ENCODE data around the gene ST14.
"Not testable (repeated sequence)": the region's sequence is repeated elsewhere in the genome, so short reads cannot be mapped to it uniquely, and the experiment has no call there.

ST14 gene

GRCh38 chr11:130190371-130190881 lies 30.8 kb downstream of the ST14 start:
- no peak for DNase-seq

GRCh38 chr11:130191896-130192295 lies 32.3 kb downstream of the ST14 start:
- no peak for DNase-seq

DNA sequence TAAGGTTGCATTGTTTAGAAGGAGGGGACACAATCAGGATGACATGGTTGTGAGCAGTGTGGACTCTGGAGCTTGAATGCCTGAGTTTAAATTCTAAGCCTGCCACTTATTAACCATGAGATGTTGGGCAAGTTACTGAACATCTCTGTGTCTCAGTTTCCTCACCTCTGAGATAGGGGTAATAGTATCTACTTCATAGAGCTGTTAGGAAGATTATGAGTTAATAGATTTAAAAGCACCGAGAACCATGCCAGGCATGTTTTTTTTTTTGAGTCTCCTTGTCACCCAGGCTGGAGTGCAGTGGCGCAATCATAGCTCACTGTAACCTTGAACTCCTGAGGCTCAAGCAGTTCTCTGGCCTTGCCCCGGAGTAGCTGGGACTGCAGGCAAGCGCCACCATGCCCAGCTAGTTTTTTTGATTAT lies 33.3 kb downstream of the ST14 start:
- no peak for DNase-seq

DNA sequence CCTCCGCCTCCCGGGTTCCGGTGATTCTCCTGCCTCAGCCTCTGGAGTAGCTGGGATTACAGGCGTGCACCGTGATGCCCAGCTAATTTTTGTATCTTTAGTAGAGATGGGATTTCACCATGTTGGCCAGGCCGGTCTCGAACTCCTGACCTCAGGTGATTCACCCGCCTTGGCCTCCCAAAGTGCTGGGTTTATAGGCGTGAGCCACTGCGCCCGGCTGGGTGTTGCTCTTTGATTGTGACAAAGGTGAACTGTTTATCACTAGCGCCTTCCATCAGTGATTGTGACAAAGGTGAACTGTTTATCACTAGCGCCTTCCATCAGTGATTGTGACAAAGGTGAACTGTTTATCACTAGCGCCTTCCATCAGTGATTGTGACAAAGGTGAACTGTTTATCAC lies 34.0 kb downstream of the ST14 start:
- DNase-seq = not testable (repeated sequence)

GRCh38 chr11:130194241-130195023 lies 34.9 kb downstream of the ST14 start:
- no peak for DNase-seq

DNA sequence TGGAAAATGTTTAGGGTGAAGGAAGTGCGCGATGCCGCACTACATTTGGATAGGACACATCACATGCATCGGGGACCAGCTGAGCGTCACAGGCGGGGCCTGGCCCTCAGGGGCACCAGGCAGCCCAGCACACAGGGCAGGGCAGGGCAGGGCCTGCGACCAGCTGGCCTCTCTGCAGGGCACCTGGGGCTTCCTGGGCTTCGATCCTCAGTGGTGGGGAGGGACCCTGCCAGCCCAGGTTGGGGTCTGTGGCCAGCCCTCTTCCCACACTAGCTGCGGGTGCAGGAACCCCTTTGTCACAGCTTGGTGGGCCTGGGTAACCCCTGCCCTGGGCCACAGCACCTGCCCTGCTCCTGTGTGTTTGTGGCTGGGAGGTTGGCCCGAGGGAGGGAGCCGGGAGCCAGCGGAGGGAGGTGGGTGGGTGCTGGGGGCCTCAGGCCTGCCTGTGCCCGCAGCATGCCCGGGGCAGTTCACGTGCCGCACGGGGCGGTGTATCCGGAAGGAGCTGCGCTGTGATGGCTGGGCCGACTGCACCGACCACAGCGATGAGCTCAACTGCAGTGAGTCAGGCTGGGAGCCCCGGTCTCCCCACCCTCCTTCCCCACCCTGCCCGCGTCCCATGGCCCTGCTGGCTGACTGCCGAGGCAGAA lies 37.9 kb downstream of the ST14 start:
- no peak for DNase-seq

DNA sequence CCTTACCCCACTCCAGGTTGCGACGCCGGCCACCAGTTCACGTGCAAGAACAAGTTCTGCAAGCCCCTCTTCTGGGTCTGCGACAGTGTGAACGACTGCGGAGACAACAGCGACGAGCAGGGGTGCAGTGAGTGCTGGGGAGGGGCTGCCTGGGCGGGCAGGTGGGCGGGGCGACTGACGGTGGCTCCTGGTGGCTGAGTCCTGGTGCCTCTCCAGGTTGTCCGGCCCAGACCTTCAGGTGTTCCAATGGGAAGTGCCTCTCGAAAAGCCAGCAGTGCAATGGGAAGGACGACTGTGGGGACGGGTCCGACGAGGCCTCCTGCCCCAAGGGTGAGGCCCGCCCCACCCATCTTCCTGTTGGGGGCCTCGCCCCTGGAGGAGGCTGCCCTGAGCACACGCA lies 38.7 kb downstream of the ST14 start:
- no peak for DNase-seq

- no peak for DNase-seq
Observed at GRCh38 chr11:130198964-130199363, 39.4 kb downstream of the ST14 start.

DNA sequence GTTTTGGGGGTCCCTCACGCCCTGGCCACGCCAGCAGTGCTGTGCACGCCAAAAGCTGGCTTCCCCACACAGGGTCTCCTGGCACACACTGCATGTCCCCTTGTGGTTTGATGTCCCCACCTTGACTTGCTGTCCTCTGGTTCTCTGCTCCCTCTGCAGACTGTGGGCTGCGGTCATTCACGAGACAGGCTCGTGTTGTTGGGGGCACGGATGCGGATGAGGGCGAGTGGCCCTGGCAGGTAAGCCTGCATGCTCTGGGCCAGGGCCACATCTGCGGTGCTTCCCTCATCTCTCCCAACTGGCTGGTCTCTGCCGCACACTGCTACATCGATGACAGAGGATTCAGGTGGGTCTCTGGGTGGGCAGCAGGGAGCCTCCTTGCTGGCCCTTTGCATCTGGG lies 40.2 kb downstream of the ST14 start:
- DNase-seq = no peak

- DNase-seq = no peak
Observed at GRCh38 chr11:130201026-130201425, 41.4 kb downstream of the ST14 start.

GRCh38 chr11:130202009-130202817 lies 42.6 kb downstream of the ST14 start:
- no peak for DNase-seq

DNA sequence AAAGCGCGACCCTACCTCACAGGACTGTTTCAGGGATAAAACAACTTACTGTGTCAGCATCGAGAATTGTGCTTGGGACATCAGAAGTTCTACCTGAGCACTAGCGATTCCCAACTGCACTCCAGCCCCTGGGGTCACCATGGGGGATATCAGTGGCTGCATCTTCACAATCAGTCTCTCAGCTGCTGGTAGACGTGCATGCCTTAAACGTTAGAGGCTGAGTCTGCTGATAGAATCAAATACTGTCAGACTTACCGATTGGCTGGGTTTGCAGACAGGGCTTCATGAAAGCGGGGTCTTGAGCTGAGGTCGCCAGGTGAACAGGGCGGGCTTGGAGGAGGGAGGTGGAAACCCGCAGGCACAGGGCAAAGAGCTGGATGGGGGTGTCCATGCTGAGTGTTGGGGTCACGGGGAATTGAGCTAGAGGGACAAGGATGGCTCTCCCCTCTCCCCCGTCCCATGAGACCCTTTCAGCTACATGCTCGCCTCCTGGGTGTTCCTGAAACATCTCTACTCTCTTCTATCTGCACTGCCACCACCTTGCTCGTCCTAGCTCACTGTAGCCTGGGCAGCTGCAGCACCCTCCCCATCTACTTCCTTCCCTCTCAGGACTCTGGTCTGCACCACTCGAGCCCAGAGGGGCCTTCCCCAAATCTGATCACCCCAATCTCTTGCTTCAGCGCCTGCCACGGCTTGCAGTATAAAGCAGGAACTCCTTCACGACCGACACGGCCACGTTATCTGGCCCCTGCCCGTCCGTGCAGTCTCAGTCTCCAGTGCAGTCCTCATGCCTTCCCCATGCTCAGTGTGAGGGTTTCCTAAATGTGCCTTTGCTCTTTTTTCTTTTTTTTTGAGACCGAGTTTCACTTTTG lies 43.5 kb downstream of the ST14 start:
- no peak for DNase-seq

DNA sequence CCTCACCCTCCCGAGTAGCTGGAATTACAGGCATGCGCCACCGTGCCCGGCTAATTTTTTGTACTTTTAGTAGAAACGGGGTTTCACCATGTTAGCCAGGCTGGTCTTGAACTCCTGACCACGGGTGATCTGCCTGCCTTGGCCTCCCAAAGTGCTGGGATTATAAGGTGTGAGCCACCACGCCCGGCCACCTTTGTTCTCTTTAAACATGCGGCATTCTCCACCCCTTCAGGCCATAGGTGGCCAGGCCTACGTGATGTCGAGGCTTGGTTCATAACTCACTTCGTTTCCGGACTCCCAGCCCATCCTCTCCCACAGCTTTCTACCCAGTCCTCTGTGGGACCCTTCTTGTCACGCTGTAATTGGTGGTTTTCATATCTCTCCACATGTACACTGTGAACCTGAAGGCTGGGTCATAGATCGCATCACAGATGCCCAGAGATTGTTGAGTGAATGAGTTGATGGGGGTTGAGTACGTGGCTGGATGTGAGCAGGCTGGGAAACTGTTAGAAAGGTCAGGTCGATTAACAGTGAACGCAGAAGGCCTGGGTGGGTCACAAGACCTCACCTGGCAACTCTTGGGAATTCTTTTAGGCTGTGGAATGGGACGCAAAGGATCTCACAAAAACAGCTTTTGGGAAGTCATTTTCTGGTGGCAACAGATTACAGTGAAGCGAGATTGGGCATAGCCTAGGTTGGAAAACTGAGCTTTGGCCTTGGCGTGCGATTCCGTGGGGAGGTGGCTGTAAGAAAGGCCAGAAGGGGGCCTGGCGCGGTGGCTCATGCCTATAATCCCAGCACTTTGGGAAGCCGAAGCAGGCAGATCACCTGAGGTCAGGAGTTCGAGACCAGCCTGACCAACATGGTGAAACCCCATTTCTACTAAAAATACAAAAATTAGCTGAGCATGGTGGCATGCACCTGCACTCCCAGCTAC lies 44.5 kb downstream of the ST14 start:
- no peak for DNase-seq

- DNase-seq = no peak
Observed at GRCh38 chr11:130204703-130205095, 45.1 kb downstream of the ST14 start.

GRCh38 chr11:130206141-130206540 lies 46.6 kb downstream of the ST14 start:
- DNase-seq = no peak

- no peak for DNase-seq
Observed at GRCh38 chr11:130208241-130209127, 48.9 kb downstream of the ST14 start.

- DNase-seq = no peak
Observed at GRCh38 chr11:130209128-130209932, 49.7 kb downstream of the ST14 start.

DNA sequence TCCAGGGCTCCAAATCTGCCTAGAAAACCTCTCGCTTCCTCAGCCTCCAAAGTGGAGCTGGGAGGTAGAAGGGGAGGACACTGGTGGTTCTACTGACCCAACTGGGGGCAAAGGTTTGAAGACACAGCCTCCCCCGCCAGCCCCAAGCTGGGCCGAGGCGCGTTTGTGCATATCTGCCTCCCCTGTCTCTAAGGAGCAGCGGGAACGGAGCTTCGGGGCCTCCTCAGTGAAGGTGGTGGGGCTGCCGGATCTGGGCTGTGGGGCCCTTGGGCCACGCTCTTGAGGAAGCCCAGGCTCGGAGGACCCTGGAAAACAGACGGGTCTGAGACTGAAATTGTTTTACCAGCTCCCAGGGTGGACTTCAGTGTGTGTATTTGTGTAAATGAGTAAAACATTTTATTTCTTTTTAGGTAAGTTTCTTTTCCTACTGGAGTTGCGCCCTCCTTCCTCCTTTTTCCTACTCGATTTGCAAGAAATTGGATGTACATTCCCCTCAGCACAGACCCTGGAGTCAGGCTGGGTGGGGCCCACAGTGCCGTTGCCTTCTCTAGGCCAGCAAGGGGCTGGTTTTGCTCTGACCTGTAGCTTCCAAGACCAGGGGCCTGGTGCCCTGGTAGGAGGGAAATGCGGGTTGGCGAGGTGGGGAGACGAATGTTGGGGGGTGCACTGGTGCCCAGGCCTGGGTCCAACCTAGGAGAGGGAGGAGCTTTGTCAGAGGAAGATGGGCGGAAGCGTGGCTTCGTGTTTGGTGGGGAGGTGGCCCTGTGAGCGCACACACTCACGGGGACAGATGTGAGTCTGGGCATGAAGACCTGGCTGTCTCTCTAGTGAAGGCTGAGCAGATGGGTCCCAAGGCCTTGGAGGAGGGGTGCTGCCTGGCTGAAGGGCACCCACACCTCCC lies 50.6 kb downstream of the ST14 start:
- no peak for DNase-seq

Measured in CD4-positive, alpha-beta T cell treated with Interleukin-15 for 1 hour (primary cell).